HG02623 (cell line): ENCODE results near the gene POMP.
A peak's percentile ranks its signal among the peaks of the same experiment; 100 is the strongest.
"Not testable (repeated sequence)": the region's sequence is repeated elsewhere in the genome, so short reads cannot be mapped to it uniquely, and the experiment has no call there.

Experiments used
- ATAC-seq: cut with Tn5 transposase; IDR thresholded peaks from one replicate; pipeline ENCODE4 v1.9.1; 2021; ENCODE audit warnings: moderate library complexity; ENCODE audit not compliant: unreplicated experiment

Gene POMP

GRCh38 chr13:28637714-28638355 lies 21.1 kb upstream of the POMP start:
- ATAC-seq: no peak

DNA sequence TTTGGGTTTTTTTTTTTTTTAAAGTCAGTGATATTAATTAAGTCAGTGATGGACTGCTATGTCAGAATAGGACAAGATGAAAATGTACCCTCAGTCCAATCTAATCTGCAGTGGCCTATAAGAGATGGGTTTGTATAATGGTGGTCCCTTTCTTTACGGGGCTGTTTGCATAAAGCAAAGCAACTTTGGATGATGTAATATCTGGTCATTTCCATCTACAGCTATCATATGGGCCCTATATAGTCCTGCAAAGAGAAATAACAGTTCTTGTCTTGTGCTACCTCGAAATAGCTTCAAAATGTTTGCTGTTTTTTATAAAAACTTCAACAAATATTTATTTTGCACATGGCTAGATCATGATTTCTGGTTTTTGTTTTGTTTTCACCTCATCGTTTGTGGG lies 20.2 kb upstream of the POMP start:
- ATAC-seq: no peak

- no peak for ATAC-seq
Measured at GRCh38 chr13:28640861-28641599, 17.9 kb upstream of the POMP start.

DNA sequence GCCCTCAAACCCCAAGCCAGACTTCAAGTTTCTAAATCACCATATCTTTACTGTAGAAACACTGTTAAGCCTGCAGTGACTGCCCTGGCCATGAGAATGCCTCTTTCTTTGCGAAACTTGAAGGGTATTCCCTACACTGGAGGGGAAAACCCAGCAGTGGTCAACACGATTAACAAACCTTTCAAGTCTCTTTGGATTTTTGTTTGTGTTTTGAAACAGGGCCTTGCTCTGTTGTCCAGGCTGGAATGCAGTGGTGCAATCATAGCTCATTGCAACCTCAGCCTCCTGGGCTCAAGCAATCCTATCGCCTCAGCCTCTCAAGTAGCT lies 17.4 kb upstream of the POMP start:
- ATAC-seq: peak; percentile 55

DNA sequence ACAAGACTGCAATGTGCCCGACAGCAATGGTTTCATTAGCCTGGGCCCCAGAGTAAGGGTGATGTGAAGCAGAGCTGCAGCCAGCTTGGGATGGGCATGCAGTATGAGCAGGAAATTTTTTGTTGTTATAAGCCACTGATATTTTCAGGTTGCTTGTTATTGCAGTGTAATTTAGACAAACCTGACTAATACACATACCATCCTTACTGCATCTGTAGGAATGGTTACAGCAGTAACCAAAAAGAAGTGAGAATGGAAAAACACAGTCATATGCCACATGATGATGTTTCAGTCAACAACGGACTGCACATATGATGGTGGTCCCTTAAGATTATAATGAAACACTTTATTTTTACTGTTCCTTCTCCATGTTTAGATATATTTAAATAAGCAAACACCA lies 8.6 kb upstream of the POMP start:
- no peak for ATAC-seq

DNA sequence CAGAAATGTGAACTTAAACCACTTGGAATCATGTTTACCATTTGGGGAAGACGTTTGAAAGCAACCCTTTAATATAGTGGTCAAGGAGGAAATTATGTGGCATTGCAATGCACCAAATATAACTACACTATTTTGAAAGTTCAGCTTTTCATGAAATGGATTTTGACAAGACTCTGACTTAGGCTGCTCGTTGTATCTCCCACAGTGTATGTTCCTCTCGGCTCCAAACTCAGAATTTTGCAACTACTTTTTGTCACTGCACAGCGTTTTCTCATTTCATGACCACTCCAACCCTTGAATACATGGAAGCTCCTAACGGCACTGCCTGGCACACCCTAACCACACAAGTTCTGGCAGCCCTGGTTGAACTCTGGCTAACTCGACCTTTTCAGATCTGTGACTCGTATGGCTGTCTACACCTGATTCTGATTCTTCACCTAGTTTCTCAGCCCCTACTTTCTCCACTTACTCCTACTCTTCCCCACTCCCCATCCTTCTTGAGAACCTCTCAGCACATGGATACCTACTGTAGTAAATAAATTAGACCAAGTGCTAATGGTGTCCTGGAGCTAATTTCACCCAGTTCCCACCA lies 7.0 kb upstream of the POMP start:
- ATAC-seq: no peak

DNA sequence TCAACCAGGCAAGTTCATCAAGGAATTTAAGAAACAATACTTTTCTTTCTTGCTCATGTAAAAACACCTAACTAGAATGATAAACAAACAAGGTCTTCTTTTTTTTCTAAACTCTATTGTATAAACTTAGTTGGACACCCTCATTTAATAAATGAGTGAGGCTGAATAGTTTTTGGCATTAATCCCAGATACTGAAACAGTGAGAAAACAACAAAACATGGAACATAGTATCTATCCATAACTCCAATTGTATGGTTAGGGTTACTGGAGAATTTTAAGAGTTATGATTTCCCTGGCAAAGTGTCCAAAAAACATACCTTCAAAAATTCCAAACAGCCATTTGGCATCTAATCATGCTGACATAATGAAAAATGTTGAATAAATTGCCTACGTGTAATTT lies 5.8 kb upstream of the POMP start:
- no peak for ATAC-seq

- no peak for ATAC-seq
Measured at GRCh38 chr13:28654276-28654675, 4.7 kb upstream of the POMP start.

DNA sequence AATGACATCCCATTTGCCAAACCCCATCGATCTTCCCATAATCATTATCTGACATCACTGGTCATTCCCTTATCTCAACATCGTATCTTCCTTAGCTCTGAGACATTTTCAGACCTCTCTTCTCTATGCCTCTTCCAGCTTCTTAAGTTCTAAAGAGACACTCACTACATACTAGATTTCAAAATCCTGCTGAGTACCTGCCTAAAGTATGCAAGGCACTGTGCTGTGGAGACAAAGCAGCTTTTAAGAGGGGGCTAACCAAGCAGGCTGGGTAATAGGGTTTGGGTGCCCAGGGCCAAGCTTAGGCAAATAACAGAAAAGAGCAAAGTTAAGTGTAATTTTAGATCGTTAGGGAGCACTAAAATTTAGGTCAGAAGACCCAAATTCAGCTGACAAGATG lies 3.4 kb upstream of the POMP start:
- ATAC-seq: no peak

DNA sequence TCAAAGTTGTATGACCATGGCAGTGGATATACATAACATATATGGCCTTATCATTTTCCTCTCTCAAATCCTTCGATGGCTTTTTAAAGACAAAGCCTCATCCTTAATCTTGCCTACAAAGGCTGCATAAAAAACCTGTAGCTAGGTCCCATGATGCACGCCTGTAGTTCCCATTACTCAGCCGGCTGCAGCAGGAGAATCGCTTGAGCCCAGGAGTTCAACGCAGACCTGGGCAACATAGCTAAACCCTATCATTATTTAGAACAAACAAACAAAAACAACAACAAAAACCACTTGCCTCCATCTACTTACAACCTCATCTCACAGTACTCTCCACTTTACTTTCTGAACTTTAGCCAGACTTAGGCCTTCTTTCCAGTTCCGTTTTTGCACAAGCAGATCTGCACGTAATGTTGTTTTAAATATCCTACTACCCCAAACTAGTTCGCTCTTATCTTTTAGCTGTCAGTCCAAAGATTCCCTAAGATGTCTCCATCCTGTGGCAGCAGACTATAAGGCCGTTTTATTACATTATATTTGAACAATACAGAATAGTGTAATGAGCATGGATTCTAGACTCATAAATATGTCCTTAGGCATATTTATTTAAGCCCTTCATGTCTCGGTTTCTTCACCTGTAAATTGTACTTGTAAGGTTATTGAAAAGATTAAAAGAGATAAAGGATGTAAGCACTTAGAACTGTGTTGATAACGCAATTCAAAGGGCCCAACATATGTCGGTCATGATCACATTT lies 969 bp upstream of the POMP start:
- ATAC-seq: no peak

- no peak for ATAC-seq
Measured at GRCh38 chr13:28658539-28658795, 463 bp upstream of the POMP start.

- peak; percentile 31 for ATAC-seq
Measured at GRCh38 chr13:28659621-28659970, 666 bp downstream of the POMP start.

GRCh38 chr13:28666897-28667488 lies 8.1 kb downstream of the POMP start:
- no peak for ATAC-seq

DNA sequence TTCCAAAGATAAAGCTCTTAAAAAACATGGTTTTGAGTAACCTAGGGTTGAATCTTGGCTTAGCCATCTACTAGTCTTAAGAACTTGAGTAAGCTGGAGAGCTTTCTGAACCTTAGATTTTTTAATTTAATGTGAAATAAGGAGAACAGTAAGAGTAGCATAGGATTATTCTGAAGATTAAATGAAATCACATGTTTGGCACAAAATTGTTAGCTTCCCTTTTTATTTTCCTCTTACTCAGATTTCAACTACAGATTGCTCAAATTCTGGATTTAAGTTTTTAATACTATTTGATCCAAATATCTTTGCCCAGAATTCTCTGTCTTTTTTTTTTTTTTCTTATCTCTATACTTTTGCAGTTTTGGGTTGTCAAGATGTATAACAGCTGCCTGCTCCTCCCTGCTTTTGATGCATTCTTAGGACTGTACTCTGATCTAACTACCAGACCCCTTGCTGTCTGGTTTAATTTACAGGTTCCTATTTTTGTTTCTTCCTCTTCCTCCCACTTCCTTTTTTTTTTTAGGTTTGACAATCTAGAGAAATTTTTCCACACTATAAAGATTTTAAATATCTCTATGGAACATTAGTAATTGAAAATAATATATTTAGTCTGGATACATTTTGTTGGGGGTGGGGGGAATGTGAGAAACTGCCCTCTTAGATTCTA lies 12.3 kb downstream of the POMP start:
- ATAC-seq: no peak

- no peak for ATAC-seq
Measured at GRCh38 chr13:28678809-28679208, 19.9 kb downstream of the POMP start.

GRCh38 chr13:28679628-28680027 lies 20.7 kb downstream of the POMP start:
- no peak for ATAC-seq

- ATAC-seq: no peak
Measured at GRCh38 chr13:28680541-28680940, 21.6 kb downstream of the POMP start.

- ATAC-seq: not testable (repeated sequence)
Measured at GRCh38 chr13:28683169-28683568, 24.2 kb downstream of the POMP start.

GRCh38 chr13:28684257-28684656 lies 25.3 kb downstream of the POMP start:
- no peak for ATAC-seq

- no peak for ATAC-seq
Measured at GRCh38 chr13:28685114-28685513, 26.2 kb downstream of the POMP start.

- no peak for ATAC-seq
Measured at GRCh38 chr13:28685892-28686291, 27.0 kb downstream of the POMP start.
